Keratinocyte (primary cell): Measurements from ENCODE around the gene SLC25A2.

Experiments
- EZH2 ChIP-seq: IDR thresholded peaks from one replicate; pipeline ENCODE4 v1.6.1; 2012; ENCODE audit warnings: inconsistent platforms, mild to moderate bottlenecking, low read length, moderate library complexity
- TF ChIP-seq, protein P1 (sequence below), 3 experiments: IDR thresholded peaks in 1 of 3; conservative IDR thresholded peaks in 1 of 3; optimal IDR thresholded peaks in 1 of 3; 2 replicates in 2 of 3; 3 replicates in 1 of 3; pipeline versions ENCODE3 to v1.5.1; 2011; ENCODE audit warnings: low read length in 3 of 3, mild to moderate bottlenecking in 3 of 3, moderate library complexity in 2 of 3, control low read depth in 1 of 3, inconsistent platforms in 1 of 3; ENCODE audit not compliant: insufficient read depth in 2 of 3; ENCODE audit errors: extremely low read depth in 1 of 3

DNA sequence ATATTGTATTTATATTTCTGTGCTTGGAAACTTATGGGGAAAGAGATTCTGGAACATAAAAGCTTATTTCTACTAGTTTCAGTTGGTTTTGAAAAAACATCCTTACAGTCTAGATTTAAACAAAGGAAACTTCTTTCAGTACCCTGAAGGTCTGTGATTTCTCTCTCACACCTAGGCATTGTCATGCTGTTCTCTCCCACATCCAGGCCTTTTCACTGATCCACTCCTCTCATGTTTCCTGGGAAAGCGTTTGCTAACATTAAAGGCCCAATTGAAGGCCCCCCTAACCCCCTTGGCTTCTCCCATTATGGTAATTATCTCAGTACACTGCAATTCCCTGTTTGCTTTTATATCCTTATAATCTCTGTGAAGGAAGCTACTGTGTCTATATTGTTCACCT is 38.9 kb upstream of the SLC25A2 start:
- TF ChIP-seq, protein P1, sequence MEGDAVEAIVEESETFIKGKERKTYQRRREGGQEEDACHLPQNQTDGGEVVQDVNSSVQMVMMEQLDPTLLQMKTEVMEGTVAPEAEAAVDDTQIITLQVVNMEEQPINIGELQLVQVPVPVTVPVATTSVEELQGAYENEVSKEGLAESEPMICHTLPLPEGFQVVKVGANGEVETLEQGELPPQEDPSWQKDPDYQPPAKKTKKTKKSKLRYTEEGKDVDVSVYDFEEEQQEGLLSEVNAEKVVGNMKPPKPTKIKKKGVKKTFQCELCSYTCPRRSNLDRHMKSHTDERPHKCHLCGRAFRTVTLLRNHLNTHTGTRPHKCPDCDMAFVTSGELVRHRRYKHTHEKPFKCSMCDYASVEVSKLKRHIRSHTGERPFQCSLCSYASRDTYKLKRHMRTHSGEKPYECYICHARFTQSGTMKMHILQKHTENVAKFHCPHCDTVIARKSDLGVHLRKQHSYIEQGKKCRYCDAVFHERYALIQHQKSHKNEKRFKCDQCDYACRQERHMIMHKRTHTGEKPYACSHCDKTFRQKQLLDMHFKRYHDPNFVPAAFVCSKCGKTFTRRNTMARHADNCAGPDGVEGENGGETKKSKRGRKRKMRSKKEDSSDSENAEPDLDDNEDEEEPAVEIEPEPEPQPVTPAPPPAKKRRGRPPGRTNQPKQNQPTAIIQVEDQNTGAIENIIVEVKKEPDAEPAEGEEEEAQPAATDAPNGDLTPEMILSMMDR (optimal IDR thresholded peaks at IDR 0.05 in 1 of 3, IDR thresholded peaks at IDR 0.05 in 1 of 3, conservative IDR thresholded peaks at IDR 0.05 in 1 of 3; ENCODE audit: extremely low read depth in 1 of 3, insufficient read depth in 2 of 3, low read length in 3 of 3) = no peak
- TF ChIP-seq EZH2 = no peak
